HAP-1 (cell line): Measurements from ENCODE around the gene AS3MT.
"Not testable (repeated sequence)": the region's sequence is repeated elsewhere in the genome, so short reads cannot be mapped to it uniquely, and the experiment has no call there.

ENCODE experiments used
- DNase-seq, 2 experiments: peaks; one replicate each; pipeline ENCODE4 v3.0.0-alpha.2; 2016 to 2020; ENCODE audit warnings: low spot score in 2 of 2
- H3K27me3 ChIP-seq: fragments of 250-450 bp; sonication (Bioruptor Pico); 2 replicates; pipeline ENCODE4 v1.5.1; 2020; ENCODE audit warnings: low read depth, mild to moderate bottlenecking, moderate library complexity
- H3K36me3 ChIP-seq: fragments of 250-450 bp; sonication (Bioruptor Pico); replicated peaks from 2 replicates; pipeline ENCODE4 v1.5.1; 2020; ENCODE audit warnings: mild to moderate bottlenecking
- H3K4me1 ChIP-seq: fragments of 250-450 bp; sonication (Bioruptor Pico); 2 replicates; pipeline ENCODE4 v1.5.1; 2020; ENCODE audit warnings: mild to moderate bottlenecking
- H3K4me3 ChIP-seq: fragments of 250-450 bp; sonication (Bioruptor Pico); 2 replicates; pipeline ENCODE4 v1.5.1; 2020; ENCODE audit warnings: mild to moderate bottlenecking, moderate library complexity
- H3K9me3 ChIP-seq: fragments of 250-450 bp; sonication (Bioruptor Pico); 2 replicates; pipeline ENCODE4 v1.5.1; 2020; ENCODE audit warnings: mild to moderate bottlenecking, moderate library complexity
- in situ Hi-C: fragments of 300-500 bp; cut with MboI; formaldehyde crosslinking; loops from 3 replicates; pipeline ENCODE4 v1.14.3; 2020; ENCODE audit warnings: low sequenced_read_pairs, inconsistent platforms, mixed read lengths

The AS3MT gene

DNA sequence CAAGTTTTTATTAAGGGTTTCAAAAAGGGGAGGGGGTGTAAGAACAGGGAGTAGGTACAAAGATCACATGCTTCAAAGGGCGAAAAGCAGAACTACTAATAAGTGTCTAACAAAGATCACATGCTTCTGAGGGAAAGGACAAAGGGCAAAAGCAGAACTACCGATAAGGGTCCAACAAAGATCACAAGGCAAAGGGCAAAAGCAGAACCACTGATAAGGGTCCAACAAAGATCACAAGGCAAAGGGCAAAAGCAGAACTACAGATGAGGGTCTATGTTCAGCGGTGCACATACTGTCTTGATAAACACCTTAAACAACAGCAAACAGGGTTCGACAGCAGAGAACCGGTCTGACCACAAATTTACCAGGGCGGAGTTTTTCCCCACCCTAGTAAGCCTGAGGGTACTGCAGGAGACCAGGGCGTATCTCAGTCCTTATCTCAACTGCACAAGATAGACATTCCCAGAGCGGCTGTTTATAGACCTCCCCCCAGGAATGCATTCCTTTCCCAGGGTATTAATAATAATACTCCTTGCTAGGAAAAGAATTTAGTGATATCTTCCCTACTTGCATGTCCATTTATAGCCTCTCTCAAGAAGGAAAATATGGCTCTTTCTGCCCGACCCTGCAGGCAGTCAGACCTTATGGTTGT lies 30.9 kb upstream of the AS3MT start:
- H3K4me3 ChIP-seq, H3K9me3 ChIP-seq, H3K4me1 ChIP-seq, DNase-seq, H3K27me3 ChIP-seq, H3K36me3 ChIP-seq: not testable (repeated sequence)
- in situ Hi-C loops = loop anchor here (5.0 to 10.0 kb wide), 3 partner anchors 64 to 406 kb away; partner anchors contain the start of gene RPEL1

DNA sequence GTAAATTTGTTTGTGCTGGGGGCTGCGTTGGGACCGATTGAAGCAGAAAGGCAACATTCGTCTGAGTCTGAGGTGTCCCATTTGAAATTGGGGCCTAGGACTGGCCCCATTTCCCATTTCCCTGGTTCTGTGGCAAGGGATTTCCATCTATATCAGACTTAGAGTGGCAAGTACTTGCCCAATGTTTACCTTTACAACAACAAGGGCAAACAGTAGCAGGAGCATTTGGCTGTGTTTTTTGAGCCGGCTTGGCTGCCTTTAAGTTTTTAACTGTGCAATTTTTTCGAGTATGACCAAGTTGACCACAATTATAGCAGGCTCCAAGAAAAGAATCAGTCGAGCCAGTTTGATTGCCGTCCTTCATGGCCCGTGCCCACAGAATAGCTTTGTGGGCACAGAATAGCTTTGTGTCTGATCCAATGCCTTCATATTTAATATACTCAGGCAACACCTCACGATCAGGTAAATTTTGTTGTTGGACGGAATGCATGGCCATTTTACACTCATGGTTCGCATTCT lies 27.4 kb upstream of the AS3MT start:
- H3K36me3 ChIP-seq = no peaks in the 10 kb centered on the region
- H3K9me3 ChIP-seq = peaks cover 7% of the 10 kb centered on the region
- in situ Hi-C loops = no loop called here
- H3K4me3 ChIP-seq = no peak overlapping the region
- no peaks in the 10 kb centered on the region for H3K4me1 ChIP-seq
- no peaks in the 10 kb centered on the region for H3K27me3 ChIP-seq
- no peak for DNase-seq

DNA sequence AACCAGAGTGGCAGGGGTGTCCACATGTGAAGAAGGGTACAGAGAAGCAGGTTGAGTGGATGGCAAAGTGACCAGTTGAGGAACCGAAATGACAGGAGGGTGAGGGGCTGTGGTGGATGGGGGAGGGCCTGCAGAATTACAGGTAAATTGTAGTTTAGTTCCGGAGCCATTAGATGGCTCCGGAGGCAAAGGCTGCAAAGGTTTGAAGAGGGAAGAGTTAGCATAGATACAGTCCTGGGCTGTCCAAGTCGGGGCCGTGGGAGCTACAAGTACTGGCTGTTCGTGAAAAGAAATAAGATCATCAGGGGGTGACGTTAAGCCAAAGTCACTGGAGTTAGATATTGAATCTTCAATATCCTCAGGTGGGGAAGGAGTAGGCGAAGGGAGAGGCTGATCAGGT lies 26.1 kb upstream of the AS3MT start:
- H3K9me3 ChIP-seq, H3K4me1 ChIP-seq, H3K4me3 ChIP-seq, in situ Hi-C loops, H3K27me3 ChIP-seq, H3K36me3 ChIP-seq, DNase-seq: not testable (repeated sequence)

DNA sequence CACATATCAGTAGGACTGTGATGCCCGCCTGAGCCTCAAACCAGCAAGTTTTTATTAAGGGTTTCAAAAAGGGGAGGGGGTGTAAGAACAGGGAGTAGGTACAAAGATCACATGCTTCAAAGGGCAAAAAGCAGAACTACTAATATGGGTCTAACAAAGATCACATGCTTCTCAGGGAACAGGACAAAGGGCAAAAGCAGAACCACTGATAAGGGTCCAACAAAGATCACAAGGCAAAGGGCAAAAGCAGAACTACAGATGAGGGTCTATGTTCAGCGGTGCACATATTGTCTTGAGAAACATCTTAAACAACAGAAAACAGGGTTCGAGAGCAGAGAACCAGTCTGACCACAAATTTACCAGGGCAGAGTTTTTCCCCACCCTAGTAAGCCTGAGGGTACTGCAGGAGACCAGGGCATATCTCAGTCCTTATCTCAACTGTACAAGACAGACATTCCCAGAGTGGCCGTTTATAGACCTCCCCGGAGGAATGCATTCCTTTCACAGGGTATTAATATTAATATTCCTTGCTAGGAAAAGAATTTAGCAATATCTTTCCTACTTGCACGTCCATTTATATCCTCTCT lies 25.0 kb upstream of the AS3MT start:
- H3K4me3 ChIP-seq, H3K36me3 ChIP-seq, H3K9me3 ChIP-seq, H3K4me1 ChIP-seq, in situ Hi-C loops, DNase-seq, H3K27me3 ChIP-seq: not testable (repeated sequence)

DNA sequence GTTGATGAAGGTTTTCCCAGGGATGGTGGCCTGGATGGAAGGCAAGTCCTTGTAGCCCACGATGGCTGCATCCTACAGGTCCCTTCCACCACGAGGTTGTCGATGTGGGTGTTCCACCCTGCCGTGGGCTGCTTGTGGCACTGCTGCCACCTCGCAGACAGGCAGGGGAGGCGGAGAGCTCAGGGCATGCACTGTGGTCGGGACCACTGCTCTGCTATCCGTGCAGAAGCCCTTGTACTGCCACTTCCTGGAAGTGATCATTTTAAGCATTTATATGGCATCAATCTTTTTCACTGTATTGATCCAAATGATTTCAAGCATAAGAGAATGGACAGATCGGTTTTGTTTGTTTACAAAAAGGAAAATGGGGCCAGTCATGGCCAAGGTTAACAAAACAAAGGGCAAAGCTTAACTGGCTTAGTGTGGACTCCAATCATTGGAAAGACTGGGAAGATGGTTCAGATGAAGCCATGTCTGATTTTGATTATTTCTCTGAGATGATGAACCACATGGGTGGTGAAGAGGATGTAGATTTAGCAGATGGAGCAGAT lies 23.8 kb upstream of the AS3MT start:
- Histone ChIP-seq H3K9me3 (0 out of 2 replicates have a peak, but pooled peaks cover 2% of the 10 kb centered on the region), H3K36me3 (no peaks in the 10 kb centered on the region), H3K4me3 (no peak overlapping the region), H3K27me3 (no peaks in the 10 kb centered on the region), H3K4me1 (no peaks in the 10 kb centered on the region)
- DNase-seq = no peak
- in situ Hi-C loops = no loop called here

DNA sequence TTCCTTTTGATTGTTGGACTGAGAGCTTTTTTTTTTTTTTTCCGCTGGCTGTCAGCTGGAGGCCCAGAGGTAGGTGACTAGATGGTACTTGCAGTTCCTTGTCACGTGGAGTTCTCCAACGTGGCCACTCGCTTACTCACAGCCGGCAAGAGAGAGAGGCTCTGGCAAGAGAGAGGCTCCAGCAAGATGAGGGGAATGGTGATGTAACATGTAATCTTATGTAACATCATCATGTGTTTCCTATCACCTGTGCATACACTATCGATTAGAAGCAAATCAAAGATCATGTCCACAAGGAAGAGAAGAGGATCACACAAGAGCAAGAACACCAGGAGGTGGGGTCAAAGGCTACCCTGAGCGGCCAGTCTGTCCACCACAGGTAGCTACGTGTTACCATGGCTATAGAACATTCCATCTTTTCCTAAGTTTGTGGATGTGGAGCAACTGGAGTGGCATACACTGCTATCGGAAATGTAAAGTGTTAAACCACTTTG lies 19.2 kb upstream of the AS3MT start:
- H3K27me3 ChIP-seq = no peaks in the 10 kb centered on the region
- H3K36me3 ChIP-seq = no peaks in the 10 kb centered on the region
- H3K9me3 ChIP-seq = 0 out of 2 replicates have a peak, but pooled peaks cover 2% of the 10 kb centered on the region
- no peak for DNase-seq
- in situ Hi-C loops = no loop called here
- H3K4me1 ChIP-seq = no peaks in the 10 kb centered on the region
- H3K4me3 ChIP-seq = no peak overlapping the region

DNA sequence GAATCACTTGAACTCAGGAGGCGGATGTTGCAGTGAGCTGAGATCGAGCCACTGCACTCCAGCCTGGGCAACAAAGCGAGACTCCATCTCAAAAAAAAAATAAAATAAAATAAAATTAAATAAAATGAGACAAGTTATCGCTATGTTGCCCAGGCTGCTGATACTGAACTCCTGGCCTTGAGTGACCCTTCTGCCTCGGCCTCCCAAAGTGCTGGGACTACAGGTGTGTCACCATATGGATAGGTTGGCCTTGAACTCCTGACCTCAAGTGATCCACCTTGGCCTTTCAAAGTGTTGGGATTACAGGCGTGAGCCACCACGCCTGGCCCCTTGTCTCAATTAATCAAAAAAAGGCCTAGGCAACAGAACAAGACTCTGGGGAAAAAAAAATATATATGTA lies 16.0 kb upstream of the AS3MT start:
- in situ Hi-C loops, DNase-seq, H3K36me3 ChIP-seq: not testable (repeated sequence)

DNA sequence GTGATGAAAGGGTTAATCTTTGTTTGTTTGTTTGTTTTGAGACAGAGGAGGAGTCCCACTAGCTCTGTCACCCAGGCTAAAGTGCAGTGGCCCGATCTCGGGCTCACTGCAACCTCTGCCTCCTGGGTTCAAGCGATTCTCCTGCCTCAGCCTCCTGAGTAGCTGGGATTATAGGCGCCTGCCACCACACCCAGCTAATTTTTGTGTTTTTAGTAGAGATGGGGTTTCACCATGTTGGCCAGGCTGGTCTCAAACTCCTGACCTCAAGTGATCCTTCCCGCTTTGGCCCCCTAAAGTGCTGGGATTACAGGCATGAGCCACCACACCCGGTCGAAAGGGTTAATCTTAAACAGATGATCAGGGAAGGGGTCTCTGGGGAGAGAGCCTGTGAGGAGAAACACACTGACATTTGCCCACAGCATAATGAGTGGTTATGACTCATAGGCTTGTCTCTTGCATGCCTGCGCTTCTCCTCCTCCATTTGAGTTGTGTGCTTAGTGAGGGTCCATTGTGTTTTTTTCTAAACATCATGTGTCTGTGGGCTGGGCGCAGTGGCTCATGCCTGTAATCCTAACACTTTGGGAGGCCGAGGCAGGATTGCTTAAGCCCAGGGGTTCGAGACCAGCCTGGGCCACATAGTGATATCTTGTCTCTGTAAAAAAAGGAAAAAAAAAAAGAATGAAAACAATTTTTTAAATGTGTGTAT lies 13.4 kb upstream of the AS3MT start:
- peaks cover 17% of the 10 kb centered on the region for H3K4me1 ChIP-seq
- H3K27me3 ChIP-seq, in situ Hi-C loops, H3K9me3 ChIP-seq, H3K36me3 ChIP-seq, H3K4me3 ChIP-seq: not testable (repeated sequence)
- peak; percentile 82 to 90 for DNase-seq

More for the DNA sequence above, 16.0 kb upstream of the AS3MT start:
- peaks cover 16% of the 10 kb centered on the region for H3K4me1 ChIP-seq
- not testable (repeated sequence) for H3K27me3 ChIP-seq, H3K9me3 ChIP-seq, H3K4me3 ChIP-seq

DNA sequence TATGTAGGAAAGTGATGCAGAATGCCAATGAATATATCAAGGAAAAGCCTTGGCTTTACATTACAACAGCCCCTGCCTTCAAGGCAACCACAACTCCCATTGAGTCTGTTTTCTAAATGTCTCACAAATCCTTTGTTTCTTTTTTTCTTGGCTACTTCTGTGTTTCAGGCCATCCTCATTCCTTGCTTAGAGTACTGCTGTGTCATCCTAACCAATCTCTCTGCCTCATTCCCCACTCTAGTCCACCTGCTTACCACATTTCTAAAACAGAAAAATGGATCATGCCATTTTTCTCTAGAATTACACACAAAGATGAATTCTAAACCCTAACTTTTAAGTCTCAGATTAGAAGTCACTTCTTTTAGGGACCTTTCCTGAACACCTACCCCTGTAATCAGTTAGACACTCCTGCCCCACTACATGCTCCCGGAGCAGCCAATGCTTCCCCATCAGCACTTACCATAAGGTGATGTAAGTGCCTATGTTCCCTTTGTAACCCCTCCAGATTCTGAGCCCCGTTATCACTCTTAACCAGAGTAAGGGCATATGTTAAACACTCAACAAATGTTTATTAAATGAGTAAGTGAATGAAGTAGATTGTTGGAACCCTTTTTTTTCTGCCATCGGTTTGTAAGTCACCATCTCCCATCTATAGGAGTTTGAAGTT lies 12.4 kb upstream of the AS3MT start:
- Histone ChIP-seq H3K27me3 (no peaks in the 10 kb centered on the region), H3K9me3 (no peaks in the 10 kb centered on the region), H3K36me3 (no peaks in the 10 kb centered on the region), H3K4me3 (no peak overlapping the region), H3K4me1 (peaks cover 17% of the 10 kb centered on the region)
- DNase-seq = peak in 1 of 2 experiments; percentile 27
- in situ Hi-C loops = no loop called here

DNA sequence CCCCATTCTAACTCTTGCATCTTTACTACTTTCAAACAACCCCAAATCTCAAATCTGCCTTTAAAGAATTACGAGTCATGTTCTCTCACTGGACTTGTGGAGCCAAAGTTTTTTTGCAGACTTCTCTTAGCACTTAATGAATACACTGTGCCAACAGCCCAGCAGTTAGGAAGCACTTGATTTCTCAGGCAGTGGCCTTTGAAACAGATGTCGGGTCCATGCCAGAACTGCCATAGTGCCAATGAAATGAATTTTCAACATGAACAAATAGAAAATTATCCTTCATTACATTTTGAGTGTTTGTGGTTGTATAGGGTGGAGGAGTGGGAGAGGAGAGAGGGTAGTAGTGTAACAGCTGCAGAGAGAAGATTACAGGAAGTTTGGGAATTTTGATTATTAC lies 9.4 kb upstream of the AS3MT start:
- no peaks in the 10 kb centered on the region for H3K27me3 ChIP-seq
- no peak for DNase-seq
- H3K4me3 ChIP-seq = no peak overlapping the region
- in situ Hi-C loops = no loop called here
- peaks cover 17% of the 10 kb centered on the region for H3K4me1 ChIP-seq
- H3K36me3 ChIP-seq = no peaks in the 10 kb centered on the region
- H3K9me3 ChIP-seq = no peaks in the 10 kb centered on the region

DNA sequence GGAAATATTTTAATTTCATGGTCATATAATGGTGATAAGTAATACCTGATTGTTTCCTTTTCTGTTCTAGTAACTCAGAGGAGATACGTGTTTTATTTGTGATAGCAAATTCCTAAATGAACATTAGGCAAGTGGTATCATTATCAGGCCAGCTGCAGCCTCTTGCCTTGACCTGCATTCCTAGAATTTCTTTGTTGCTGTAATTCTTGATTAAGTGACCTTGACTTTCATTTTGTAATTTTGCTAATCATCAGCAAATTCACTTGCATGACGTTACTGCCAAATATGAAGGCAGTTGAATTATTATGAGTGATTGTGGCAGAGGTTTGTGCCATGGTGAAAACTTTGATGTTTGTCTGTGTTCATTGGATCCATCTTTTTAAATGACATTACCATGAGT lies 5.6 kb upstream of the AS3MT start:
- H3K4me3 ChIP-seq = no peak overlapping the region
- in situ Hi-C loops = no loop called here
- no peaks in the 10 kb centered on the region for H3K9me3 ChIP-seq
- H3K36me3 ChIP-seq = no peaks in the 10 kb centered on the region
- H3K4me1 ChIP-seq = no peaks in the 10 kb centered on the region
- DNase-seq = no peak
- H3K27me3 ChIP-seq = no peaks in the 10 kb centered on the region

DNA sequence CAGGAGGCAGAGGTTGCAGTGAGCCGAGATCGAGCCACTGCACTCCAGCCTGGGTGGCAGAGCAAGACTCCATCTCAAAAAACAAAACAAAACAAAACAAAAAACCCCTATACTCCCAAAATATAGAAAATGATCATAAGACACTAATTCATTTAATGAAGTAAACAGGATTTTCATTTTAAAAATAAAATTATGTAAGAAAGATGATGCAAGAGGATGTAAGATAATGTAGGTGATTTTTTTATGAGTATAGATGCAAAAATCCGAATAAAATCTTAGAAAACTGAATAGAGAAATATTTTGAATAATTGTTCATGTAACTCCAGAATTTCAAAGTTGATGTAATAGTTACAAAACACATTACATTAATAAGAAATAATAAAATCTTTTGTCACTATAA lies 3.6 kb upstream of the AS3MT start:
- Histone ChIP-seq H3K4me3 (no peak overlapping the region), H3K9me3 (no peaks in the 10 kb centered on the region), H3K36me3 (no peaks in the 10 kb centered on the region), H3K27me3 (no peaks in the 10 kb centered on the region), H3K4me1 (peaks cover 4% of the 10 kb centered on the region)
- DNase-seq = no peak
- in situ Hi-C loops = no loop called here

DNA sequence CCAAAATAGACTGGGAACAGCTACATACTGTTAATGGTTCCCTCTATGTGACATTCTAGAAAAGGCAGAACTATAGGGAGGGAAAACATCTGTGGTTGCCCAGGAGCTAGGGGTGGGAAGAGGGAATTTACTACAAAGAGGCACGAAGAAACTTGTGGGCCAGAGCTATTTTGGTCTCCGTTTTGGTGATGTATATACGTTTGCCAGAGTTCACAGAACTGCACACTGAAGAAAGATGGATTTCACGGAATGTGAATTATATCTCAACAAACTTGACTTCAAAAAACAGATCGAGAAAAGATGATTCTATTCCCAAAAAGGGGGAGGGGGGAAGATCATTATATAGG lies 386 bp upstream of the AS3MT start:
- peaks cover 4% of the 10 kb centered on the region for H3K4me1 ChIP-seq
- H3K36me3 ChIP-seq = no peaks in the 10 kb centered on the region
- peak overlapping the region; percentile 25 for H3K4me3 ChIP-seq
- no peaks in the 10 kb centered on the region for H3K27me3 ChIP-seq
- no peak for DNase-seq
- H3K9me3 ChIP-seq = no peaks in the 10 kb centered on the region
- in situ Hi-C loops = no loop called here
